Measurements from ENCODE around the gene TMCO2. TPM values are rescaled to one million over a fixed set of nuclear protein-coding genes. Genes with fewer than 3 reads are reported as not detected.
A peak's percentile ranks its signal among the peaks of the same experiment; 100 is the strongest.

The TMCO2 gene
- polyA plus RNA-seq, 1 donor (not counting 4 experiments of a cell fraction or from before 2014, with no cell fraction given): not detected

- DNase-seq (ENCODE audit: low read depth, low spot score): no peak
- Histone ChIP-seq H3K36me3 (ENCODE audit: control insufficient read depth in 2 of 2, extremely low read depth in 1 of 2, insufficient read depth in 2 of 2, low read length in 2 of 2) (peaks cover 10 to 27% of the 10 kb centered on the region in 2 experiments), H3K4me2 (ENCODE audit: control insufficient read depth, extremely low read depth, insufficient read depth, low read depth, low read length) (no peak overlapping the region), H3K4me1 (ENCODE audit: control insufficient read depth, extremely low read depth, insufficient read depth, low read length) (peaks cover 31% of the 10 kb centered on the region), H3K27ac (ENCODE audit: control insufficient read depth, insufficient read depth, low read length) (peak overlapping the region; percentile 76), H3K27me3 (ENCODE audit: control insufficient read depth, extremely low read depth, insufficient read depth, low read length) (no peaks in the 10 kb centered on the region), H3K79me2 (ENCODE audit: control insufficient read depth, insufficient read depth, low read length) (peaks cover 30% of the 10 kb centered on the region), H3K9me3 (ENCODE audit: control insufficient read depth, low read depth, low read length) (no peaks in the 10 kb centered on the region), H3K4me3 (ENCODE audit: control insufficient read depth in 2 of 3, extremely low read depth in 1 of 3, insufficient read depth in 2 of 3, low read depth in 1 of 3, low read length in 3 of 3) (no peak overlapping the region), H3K9me1 (ENCODE audit: control insufficient read depth, extremely low read depth, insufficient read depth, low read length) (no peaks in the 10 kb centered on the region), H4K20me1 (ENCODE audit: control insufficient read depth, extremely low read depth, insufficient read depth, low read length) (no peaks in the 10 kb centered on the region), H2AFZ (ENCODE audit: control insufficient read depth, low read length) (no peak overlapping the region), H3K9ac (ENCODE audit: control insufficient read depth, extremely low read depth, insufficient read depth, low read length) (no peak overlapping the region)
- dilution Hi-C loops (cut with MboI; ENCODE audit: extremely low pct_ligation_motif_present, low sequenced_read_pairs): no loop called here
- TF ChIP-seq CTCF (optimal IDR thresholded peaks at IDR 0.05 in 1 of 3, IDR thresholded peaks at IDR 0.05 in 1 of 3, conservative IDR thresholded peaks at IDR 0.05 in 1 of 3; ENCODE audit: extremely low read depth in 1 of 3, insufficient read depth in 2 of 3, low read length in 3 of 3) (no peak), EZH2 (IDR thresholded peaks at IDR 0.05; ENCODE audit: low read length) (no peak)
- FAIRE-seq: no peak
Measured at GRCh38 chr1:40265919-40266318, 18.2 kb downstream of the TMCO2 start.

DNA sequence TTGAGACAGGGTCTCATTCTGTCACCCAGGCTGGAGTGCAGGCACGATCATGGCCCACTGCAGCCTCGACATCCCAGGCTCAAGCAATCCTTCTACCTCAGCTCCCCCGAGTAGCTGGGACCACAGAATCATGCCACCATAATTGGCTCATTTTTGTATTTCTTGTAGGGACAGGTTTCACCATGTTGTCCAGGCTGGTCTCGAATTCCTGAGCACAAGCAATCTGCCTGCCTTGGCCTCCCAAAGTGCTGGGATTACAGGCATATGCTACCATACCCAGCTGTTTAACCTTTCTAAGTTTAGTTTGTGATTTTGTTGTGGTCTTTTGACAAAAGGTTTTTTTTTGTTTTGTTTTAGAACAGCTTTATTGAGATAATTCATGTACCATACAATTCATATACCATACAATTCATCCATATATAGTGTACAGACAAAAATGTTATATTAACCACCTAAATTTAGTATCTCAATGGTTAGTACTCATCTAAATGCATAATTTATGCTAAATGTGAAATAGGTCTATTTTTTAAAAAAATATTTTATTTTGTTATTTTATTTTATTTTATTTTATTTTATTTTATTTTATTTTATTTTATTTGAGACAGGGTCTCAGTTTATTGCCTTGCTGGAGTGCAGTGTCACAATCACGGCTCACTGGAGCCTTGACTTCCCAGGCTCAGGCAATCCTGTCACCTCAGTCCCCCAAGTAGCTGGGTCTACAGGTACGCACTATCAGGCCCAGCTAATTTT, 19.2 kb downstream of the TMCO2 start:
- H3K27me3 ChIP-seq (ENCODE audit: control insufficient read depth, extremely low read depth, insufficient read depth, low read length): no peaks in the 10 kb centered on the region
- DNase-seq (ENCODE audit: low read depth, low spot score) (no peak), FAIRE-seq (peak; percentile 85)
- no peak overlapping the region for H2AFZ ChIP-seq (ENCODE audit: control insufficient read depth, low read length)
- peaks cover 26% of the 10 kb centered on the region for H3K79me2 ChIP-seq (ENCODE audit: control insufficient read depth, insufficient read depth, low read length)
- TF ChIP-seq EZH2 (IDR thresholded peaks at IDR 0.05; ENCODE audit: low read length) (no peak), CTCF (optimal IDR thresholded peaks at IDR 0.05 in 1 of 3, IDR thresholded peaks at IDR 0.05 in 1 of 3, conservative IDR thresholded peaks at IDR 0.05 in 1 of 3; ENCODE audit: extremely low read depth in 1 of 3, insufficient read depth in 2 of 3, low read length in 3 of 3) (no peak)
- H3K27ac ChIP-seq (ENCODE audit: control insufficient read depth, insufficient read depth, low read length): peak overlapping the region; percentile 76
- H3K9me1 ChIP-seq (ENCODE audit: control insufficient read depth, extremely low read depth, insufficient read depth, low read length): no peaks in the 10 kb centered on the region
- no peaks in the 10 kb centered on the region for H4K20me1 ChIP-seq (ENCODE audit: control insufficient read depth, extremely low read depth, insufficient read depth, low read length)
- no peaks in the 10 kb centered on the region for H3K9me3 ChIP-seq (ENCODE audit: control insufficient read depth, low read depth, low read length)
- dilution Hi-C loops (cut with MboI; ENCODE audit: extremely low pct_ligation_motif_present, low sequenced_read_pairs): no loop called here
- H3K4me2 ChIP-seq (ENCODE audit: control insufficient read depth, extremely low read depth, insufficient read depth, low read depth, low read length): peak overlapping the region; percentile 52
- H3K36me3 ChIP-seq (ENCODE audit: control insufficient read depth in 2 of 2, extremely low read depth in 1 of 2, insufficient read depth in 2 of 2, low read length in 2 of 2): peaks cover 10 to 27% of the 10 kb centered on the region in 2 experiments
- peaks cover 31% of the 10 kb centered on the region for H3K4me1 ChIP-seq (ENCODE audit: control insufficient read depth, extremely low read depth, insufficient read depth, low read length)
- no peak overlapping the region for H3K4me3 ChIP-seq (ENCODE audit: control insufficient read depth in 2 of 3, extremely low read depth in 1 of 3, insufficient read depth in 2 of 3, low read depth in 1 of 3, low read length in 3 of 3)
- H3K9ac ChIP-seq (ENCODE audit: control insufficient read depth, extremely low read depth, insufficient read depth, low read length): peak overlapping the region; percentile 29
